GM11168 (cell line): ENCODE data around the gene RALY.

Source experiments
- in situ Hi-C: fragments of 300-500 bp; cut with MboI; formaldehyde crosslinking; loops from one replicate; pipeline ENCODE4 v1.12.0; 2022; ENCODE audit warnings: low sequenced_read_pairs; ENCODE audit not compliant: unreplicated experiment

Gene RALY

GRCh38 chr20:34045930-34046725 is 52.4 kb downstream of the RALY start:
- in situ Hi-C loops: no loop called here

- in situ Hi-C loops: no loop called here
Measured at GRCh38 chr20:34047010-34047687, 53.4 kb downstream of the RALY start.

GRCh38 chr20:34047917-34048316 is 54.2 kb downstream of the RALY start:
- in situ Hi-C loops: no loop called here

- in situ Hi-C loops: no loop called here
Measured at GRCh38 chr20:34049389-34049788, 55.7 kb downstream of the RALY start.

- in situ Hi-C loops: no loop called here
Measured at GRCh38 chr20:34049897-34050695, 56.4 kb downstream of the RALY start.

- in situ Hi-C loops: no loop called here
Measured at GRCh38 chr20:34052414-34052813, 58.7 kb downstream of the RALY start.

- in situ Hi-C loops: no loop called here
Measured at GRCh38 chr20:34055290-34055689, 61.6 kb downstream of the RALY start.

GRCh38 chr20:34058831-34059230 is 65.1 kb downstream of the RALY start:
- in situ Hi-C loops: no loop called here

- in situ Hi-C loops: no loop called here
Measured at GRCh38 chr20:34060970-34061369, 67.3 kb downstream of the RALY start.

GRCh38 chr20:34061695-34062094 is 68.0 kb downstream of the RALY start:
- in situ Hi-C loops: no loop called here

GRCh38 chr20:34062570-34063482 is 69.1 kb downstream of the RALY start:
- in situ Hi-C loops: no loop called here

GRCh38 chr20:34064286-34064685 is 70.6 kb downstream of the RALY start:
- in situ Hi-C loops: no loop called here

GRCh38 chr20:34065260-34065659 is 71.5 kb downstream of the RALY start:
- in situ Hi-C loops: no loop called here

GRCh38 chr20:34066476-34067090 is 72.9 kb downstream of the RALY start:
- in situ Hi-C loops: no loop called here

GRCh38 chr20:34068001-34068400 is 74.3 kb downstream of the RALY start:
- in situ Hi-C loops: no loop called here

- in situ Hi-C loops: no loop called here
Measured at GRCh38 chr20:34069341-34070078, 75.8 kb downstream of the RALY start.

GRCh38 chr20:34070079-34070439 is 76.3 kb downstream of the RALY start:
- in situ Hi-C loops: no loop called here

- in situ Hi-C loops: no loop called here
Measured at GRCh38 chr20:34070859-34071258, 77.1 kb downstream of the RALY start.

- in situ Hi-C loops: no loop called here
Measured at GRCh38 chr20:34072076-34072475, 78.4 kb downstream of the RALY start.
